Measurements from ENCODE around the gene PRMT2.

DNA sequence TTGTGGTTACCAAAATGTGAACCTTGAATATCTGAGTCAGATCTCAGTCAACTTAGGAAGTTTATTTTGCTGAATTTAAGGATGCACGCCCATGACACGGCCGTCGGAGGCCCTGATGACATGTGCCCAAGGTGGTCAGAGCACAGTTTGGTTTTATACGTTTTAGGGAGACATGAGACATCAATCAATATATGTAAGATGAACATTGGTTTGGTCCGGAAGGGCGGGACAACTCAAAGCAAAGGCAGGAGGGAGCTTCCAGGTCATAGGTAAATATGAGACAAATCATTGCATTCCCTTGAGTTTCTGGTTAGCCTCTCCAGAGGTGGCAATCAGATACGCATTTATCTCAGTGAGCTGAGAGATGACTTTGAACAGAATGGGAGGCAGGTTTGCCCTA lies 1.0 kb upstream of the PRMT2 start:
- TF ChIP-seq, protein P1, sequence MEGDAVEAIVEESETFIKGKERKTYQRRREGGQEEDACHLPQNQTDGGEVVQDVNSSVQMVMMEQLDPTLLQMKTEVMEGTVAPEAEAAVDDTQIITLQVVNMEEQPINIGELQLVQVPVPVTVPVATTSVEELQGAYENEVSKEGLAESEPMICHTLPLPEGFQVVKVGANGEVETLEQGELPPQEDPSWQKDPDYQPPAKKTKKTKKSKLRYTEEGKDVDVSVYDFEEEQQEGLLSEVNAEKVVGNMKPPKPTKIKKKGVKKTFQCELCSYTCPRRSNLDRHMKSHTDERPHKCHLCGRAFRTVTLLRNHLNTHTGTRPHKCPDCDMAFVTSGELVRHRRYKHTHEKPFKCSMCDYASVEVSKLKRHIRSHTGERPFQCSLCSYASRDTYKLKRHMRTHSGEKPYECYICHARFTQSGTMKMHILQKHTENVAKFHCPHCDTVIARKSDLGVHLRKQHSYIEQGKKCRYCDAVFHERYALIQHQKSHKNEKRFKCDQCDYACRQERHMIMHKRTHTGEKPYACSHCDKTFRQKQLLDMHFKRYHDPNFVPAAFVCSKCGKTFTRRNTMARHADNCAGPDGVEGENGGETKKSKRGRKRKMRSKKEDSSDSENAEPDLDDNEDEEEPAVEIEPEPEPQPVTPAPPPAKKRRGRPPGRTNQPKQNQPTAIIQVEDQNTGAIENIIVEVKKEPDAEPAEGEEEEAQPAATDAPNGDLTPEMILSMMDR (conservative IDR thresholded peaks at IDR 0.05): no peak
- no peak for TF ChIP-seq EZH2 (IDR thresholded peaks at IDR 0.05; ENCODE audit: low read depth)
